Superior temporal gyrus (tissue), 1 donor: ENCODE measurements around the gene LAMP1.
"Not testable (repeated sequence)": the region's sequence is repeated elsewhere in the genome, so short reads cannot be mapped to it uniquely, and the experiment has no call there.

Experiments used
- DNase-seq: peaks from one replicate; pipeline ENCODE4 v3.0.0-alpha.2; 2016; ENCODE audit errors: extremely low spot score

The LAMP1 gene

DNA sequence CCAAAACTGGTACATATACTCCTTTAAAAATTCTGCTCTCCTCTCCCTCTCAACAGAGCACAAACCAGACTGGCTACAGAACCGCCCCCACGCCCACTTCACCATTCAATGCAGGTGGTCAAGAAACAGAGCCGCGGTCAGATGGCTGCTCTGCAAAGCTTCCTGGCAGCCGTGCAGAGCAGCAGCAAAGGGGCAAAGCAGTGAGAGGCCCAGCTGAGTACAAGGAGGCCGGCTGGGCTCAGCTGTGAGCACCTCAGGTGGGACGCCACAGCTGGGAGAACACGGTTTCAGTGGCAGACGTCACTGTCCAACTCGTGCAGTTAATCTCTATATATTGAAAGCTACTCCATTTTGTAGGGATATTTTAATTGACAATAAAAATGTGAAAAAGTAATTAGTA, 58.6 kb downstream of the LAMP1 start:
- no peak for DNase-seq

DNA sequence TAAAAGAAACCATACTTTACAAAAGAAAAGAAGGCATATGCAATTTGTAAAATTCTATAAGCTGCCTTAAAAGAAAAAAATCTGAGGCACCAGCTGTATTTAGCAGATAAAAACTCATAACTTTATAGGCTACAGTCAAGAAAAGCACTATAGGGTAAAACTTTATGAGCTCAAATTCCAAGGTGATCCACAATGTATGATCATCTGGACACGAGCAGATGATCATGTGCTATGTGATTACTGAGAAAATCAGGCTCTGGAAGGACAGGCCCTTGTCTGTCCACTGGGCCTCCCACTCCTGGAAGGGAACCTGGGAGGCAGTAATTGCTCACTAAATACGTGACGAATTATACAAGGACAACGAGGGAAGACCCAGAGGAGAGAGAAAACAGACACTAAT, 59.6 kb downstream of the LAMP1 start:
- no peak for DNase-seq

DNA sequence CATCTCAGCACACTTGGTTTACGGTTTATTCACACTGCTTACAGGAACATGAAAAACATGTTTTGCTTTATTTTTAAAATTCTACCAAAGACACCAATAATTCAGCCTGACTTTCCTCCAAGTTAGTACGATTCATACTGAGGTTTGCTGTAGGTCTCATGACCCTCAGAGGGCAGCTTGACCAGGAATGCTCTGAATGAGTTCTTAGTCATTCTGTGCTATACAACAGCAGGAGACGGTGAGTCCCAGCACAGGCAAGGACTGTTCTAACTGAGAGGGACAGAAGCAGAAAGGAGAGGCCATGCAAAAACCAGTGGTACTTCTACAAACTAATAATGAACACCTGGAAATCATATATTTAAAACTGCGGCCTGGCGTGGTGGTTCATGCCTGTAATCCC, 60.5 kb downstream of the LAMP1 start:
- no peak for DNase-seq

DNA sequence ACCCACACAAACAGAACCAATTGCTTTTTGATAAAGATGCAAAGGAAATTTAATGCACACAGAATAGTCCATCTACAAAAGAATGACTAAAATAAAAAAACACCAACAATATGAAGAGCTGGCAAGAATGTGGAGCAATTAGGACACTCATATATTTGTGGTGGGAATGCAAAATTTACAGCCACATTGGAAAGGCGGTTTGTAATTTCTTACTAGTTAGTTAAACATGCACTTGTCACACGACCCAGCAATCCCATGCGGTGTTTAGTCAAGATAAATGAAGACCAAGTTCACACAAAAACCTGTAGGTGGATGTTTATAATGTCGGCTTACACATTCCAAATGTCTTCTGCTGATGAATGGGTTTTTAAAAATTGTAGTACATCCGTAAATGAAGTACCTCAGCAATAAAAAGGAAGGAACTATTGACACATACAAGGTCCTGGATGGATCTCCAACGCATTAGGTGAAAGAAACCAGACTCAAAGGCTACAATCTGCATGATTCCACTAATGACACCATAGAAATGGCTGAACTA, 61.7 kb downstream of the LAMP1 start:
- DNase-seq, result no peak

DNA sequence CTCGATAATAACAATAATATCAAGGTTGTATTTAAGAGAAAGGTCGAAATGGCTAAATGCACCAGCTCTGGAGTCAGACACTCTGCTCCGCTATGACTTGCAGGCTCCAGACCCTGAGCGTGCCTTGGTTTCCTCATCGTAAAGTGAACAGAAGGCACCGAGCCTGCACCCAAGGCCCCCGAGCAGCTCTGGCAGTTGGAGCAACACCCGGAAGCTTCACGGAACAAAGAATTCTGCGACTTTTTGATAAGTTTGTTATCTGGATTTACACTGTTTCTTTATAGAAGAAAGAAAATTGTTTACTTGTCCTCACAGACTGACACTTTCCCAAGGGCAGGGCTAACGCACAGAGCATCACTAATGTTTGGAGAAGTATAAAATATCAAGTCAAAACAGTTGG, 62.5 kb downstream of the LAMP1 start:
- no peak for DNase-seq

DNA sequence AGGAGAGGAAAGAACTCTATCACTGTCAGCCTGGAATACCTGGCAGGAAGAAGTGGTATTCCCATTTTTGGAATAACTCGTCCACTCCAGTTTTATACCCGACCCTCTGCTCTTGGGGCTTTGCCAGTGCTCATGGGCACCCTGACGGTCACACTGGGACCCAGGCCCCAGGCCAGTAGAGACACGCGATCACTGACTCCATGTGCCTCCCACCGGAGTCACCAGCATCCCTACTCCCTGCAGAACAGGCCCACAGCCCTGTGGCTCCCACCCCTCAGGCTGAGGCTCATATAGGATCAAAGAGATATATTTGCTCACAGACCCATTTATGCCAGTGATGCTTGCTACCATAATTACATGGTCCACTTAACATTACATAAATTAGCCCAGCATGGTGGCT, 63.4 kb downstream of the LAMP1 start:
- no peak for DNase-seq

DNA sequence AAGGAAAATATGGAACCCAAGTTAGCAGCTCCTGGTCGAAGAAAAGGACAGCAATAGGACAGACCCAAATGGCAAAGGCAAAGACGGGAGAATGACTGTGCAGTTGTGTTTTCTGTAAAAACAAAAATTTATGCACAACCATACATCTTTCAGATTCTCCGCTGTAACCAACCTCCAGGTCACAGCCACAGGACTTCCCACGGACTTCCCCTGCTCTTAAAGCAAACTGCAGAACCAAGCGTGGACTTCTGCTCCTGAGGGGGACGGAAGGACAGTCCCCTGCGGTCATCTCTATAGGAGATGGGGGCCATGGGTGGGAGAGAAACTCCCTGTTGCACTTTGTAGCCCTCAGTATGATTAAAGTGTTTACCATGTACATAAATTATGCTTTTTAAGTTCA, 64.4 kb downstream of the LAMP1 start:
- DNase-seq, result no peak

DNA sequence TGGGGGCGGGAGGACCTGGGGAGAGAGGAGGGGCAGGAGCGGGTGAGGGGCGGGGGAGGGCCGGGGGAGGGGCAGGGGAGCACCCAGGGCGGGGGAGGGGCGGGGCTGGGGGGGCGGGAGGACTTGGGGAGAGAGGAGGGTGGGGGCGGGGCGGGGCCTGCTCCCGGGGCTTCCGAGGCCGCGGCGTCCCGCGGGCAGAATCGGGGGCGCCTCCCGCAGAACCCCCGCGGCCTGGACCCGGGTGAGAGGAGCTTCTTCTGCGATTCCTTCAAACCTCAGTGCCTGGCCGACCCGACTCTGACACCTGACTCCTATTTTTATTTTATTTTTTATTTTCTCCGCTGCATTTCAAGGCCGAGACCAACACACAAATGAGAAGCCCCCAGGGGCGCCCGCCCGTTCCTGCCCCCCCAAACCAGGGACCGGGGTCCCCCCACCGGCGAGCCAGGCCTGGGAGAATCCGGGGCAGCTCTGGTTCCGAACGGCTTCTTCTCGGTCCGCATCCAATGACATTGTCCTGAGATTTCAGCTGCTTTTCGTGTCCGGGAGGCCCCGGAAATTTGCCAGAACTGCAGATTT, 67.4 kb downstream of the LAMP1 start:
- no peak for DNase-seq

DNA sequence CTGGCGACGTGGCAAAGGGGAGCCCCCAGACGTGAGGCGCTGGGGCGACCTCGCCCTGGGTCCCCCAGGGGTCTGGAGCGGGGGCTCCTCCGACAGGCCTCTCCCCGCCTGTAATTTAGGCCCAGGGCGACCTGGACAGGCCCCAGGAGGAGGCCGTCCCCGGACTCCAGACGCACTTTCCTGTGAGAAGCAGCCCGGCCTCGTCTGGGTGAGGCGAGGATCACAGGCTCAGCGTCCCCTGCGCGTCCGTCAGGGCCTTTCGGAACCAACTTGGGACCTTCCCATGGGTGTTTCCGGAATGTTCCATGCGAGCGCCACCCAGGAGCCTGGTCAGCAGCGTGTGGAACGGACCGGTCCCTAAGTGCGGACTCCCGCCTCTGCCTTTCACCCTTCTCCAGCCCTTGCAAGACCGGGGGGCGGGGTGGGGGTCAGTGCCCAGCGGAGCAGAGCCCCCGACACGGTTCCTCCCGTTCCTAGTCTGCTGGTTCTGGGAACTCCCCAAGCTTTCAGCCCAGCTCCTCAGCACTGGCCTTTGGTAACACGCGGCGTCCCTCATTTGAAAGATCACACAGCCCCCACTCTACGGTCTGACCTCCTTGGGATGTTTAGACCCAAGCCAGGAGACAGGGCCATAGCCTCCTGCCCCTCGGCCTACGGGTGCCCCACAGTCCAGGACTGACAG, 68.0 kb downstream of the LAMP1 start:
- DNase-seq, result no peak

DNA sequence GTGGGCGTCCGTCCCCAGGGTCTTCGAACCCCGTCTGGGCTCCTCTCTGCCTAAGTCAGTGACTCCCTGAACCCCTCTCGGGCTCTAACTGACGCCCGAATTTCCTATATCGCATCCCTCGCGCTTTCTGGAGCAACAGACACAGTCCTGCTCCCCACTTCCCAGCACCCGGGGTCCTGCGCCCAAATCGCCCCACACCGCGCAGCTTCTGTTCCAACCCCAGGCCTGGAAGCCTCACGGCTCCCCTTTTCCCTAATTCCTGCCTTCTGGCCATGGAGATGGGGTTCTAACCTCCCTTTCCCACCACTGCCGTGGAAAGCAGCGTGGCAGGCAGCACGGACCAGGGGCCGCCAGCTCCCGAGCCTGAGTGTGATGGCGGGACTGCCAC, 68.5 kb downstream of the LAMP1 start:
- no peak for DNase-seq

DNA sequence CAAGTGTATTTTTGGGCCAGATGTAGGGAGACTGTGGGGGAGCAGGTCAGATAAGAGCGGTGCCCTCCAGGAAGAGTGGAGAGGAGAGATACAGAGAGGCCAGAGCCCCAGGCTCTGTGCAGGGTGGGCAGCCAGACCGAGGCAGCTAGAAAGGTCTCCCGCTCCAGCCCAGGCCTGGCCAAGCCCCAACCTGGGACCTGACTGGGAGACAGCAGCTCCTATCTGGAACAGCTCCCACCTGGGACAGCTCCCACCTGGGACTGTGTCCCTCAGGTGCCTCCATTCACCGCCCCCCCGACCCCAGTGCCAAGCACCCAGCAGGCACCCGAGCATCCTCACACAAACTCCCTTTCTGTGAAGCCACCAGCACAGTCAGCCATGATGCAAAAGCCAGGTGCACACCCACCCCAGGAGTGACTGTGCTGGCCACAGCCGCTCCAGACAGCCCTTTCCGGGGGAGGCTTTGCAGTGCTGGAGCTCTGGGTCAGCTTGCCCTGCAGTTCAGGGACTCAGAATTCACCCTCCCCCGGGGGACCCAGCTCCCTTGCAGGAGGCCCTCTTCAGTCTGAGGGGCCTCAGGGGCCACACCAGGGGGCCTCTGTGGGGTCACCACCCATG, 69.0 kb downstream of the LAMP1 start:
- no peak for DNase-seq

DNA sequence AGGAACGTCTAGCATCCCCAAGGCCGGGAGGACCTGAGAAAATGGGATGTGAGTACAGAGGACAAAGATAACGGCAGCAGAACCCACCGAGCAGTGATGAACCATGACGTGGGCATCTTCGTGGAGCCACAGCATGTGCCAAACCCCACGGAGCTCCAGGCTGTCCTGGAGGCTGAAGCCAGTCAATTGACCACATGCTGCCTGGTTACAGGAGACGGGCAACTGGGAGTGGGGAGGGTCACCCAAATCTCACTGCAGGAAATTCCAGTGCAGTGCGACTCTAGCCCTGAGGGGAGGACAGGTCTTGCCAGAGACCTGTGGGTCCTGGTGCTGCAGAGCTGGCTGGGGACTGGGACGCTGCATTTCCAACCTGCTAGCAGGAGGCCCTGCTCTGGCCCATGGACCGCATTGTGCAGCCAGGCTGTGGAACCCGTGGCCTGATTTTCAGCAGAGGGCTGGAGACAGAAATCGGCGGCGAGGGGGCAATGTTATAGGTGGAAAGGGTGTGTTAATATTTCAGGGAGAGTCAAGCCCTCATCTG, 70.1 kb downstream of the LAMP1 start:
- no peak for DNase-seq

DNA sequence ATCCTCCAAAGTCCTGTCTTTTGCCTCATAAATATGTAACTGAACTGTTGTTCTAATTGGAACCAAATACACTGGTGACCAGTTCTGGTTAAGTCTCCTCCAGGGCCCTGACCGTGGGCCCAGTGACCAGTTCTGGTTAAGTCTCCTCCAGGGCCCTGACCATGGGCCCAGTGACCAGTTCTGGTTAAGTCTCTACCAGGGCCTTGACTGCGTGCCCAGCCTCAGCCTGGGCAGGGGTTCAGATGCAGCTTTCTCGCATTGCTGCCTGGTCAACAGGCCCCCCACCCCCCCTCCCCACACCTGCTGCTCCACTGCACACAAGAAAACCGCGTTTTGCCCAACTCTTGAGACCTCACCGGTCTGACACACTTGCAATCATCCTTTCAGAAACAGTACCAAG, 70.7 kb downstream of the LAMP1 start:
- DNase-seq, result no peak

DNA sequence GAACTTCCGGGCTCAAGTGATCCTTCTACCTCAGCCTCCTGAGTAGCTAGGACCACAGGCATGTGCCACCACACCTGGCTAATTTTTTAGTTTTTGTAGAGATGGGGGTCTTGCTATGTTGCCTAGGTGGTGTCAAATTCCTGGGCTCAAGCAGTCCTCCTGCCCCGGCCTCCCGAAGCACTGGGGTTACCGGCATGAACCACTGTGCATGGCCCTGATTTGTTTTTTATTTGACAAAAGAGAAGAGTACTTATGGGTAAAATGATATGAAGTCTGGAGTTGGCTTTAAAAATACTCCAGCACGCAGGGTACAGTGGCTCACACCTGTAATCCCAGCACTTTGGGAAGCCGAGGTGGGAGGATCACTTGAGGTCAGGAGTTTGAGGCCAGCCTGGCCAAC, 71.3 kb downstream of the LAMP1 start:
- not testable (repeated sequence) for DNase-seq

DNA sequence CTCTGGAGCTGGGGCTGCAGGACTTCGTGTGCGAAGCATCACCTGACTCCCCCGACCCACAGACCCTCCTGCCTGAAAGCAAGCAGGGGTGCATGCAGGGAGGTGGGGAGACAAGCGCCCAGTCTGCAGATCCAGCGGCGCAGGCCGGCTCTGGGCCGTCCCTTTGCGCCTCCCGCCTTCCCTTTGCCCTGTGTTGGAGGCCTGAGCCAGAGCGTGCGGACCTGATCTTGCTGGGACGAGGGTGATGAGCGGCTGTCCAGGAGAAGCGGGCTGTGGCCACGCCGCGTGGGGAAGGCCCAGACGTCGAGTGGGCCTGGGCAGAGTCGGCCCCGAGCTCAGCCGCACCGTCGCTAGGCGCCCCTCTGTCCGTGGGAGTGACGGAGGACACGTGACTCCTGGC, 72.2 kb downstream of the LAMP1 start:
- no peak for DNase-seq

DNA sequence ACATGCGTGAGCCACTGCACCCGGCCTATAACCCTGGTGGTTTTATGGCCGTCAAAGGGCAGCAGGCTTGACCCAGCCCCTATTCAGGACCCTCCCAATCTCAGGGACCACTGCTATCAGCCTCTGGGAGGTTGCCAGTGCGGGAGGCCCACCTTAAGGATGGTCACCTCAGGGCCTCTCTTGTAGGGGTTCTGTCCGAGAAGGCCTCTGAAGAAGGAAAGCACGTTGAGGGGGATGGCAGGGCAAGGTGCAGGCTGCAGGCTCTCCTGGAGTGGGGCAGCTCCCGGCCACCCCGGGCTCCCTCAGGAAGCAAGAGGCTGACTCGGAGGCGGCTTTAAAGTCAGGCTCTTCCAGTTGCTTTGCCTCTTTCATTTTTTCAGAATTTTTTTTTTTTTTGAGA, 72.8 kb downstream of the LAMP1 start:
- no peak for DNase-seq

DNA sequence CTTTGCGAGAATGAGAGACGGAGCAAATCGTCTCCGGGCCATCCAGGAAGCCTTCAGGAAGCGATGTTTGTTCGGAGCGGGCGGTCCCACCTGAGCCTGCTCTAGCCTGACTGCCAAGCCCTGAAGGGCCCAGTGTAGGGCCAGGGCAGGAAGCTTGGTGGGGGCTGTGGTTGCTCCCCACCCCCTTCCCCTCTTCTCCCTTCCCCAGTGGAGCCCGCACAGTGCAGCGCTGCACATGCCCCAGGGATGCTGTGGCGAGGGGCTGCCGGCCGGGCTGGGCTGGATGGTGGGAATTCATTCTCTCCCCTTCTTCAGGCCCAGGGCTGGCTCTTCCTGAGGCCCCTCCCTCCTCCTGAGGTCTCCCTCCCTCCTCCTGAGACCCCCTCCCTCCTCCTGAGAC, 74.0 kb downstream of the LAMP1 start:
- DNase-seq, result no peak

DNA sequence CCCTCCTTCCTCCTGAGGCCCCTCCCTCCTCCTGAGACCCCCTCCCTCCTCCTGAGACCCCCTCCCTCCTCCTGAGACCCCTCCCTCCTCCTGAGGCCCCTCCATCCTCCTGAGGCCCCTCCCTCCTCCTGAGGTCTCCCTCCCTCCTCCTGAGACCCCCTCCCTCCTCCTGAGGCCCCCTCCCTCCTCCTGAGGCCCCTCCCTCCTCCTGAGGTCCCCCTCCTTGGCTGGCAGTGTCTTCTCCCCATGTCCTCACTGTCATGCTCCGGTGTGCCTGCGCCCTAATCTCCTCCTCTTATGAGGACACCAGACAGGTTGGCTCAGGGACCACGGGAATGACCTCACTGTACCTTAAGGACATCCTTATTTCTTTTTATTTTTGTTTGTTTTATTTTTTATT, 74.7 kb downstream of the LAMP1 start:
- DNase-seq, result not testable (repeated sequence)
